ENCODE results near the gene CDH2.

The CDH2 gene

GRCh38 chr18:28068207-28068606, 108.7 kb downstream of the CDH2 start:
- DNase-seq (ENCODE audit: insufficient read length, low spot score) (no peak), FAIRE-seq (no peak)
- no peak for TF ChIP-seq POLR2A (IDR thresholded peaks at IDR 0.05; ENCODE audit: low read depth, low read length)
- TF ChIP-seq SPI1 (IDR thresholded peaks at IDR 0.05; ENCODE audit: low read depth, low read length), result no peak
- no peak for TF ChIP-seq TAF1 (IDR thresholded peaks at IDR 0.05; ENCODE audit: low read depth, low read length)
- no peak for TF ChIP-seq POLR2AphosphoS5 (IDR thresholded peaks at IDR 0.05; ENCODE audit: low read depth, low read length)
- TF ChIP-seq PAX5 (IDR thresholded peaks at IDR 0.05; ENCODE audit: insufficient read depth, low read length, severe bottlenecking), result no peak
- no peak for TF ChIP-seq POU2F2 (IDR thresholded peaks at IDR 0.05; ENCODE audit: low read depth, low read length)

GRCh38 chr18:28067346-28067745, 109.6 kb downstream of the CDH2 start:
- DNase-seq (ENCODE audit: insufficient read length, low spot score) (no peak), FAIRE-seq (no peak)
- TF ChIP-seq POU2F2 (IDR thresholded peaks at IDR 0.05; ENCODE audit: low read depth, low read length) (no peak), SPI1 (IDR thresholded peaks at IDR 0.05; ENCODE audit: low read depth, low read length) (no peak), PAX5 (IDR thresholded peaks at IDR 0.05; ENCODE audit: insufficient read depth, low read length, severe bottlenecking) (no peak), POLR2AphosphoS5 (IDR thresholded peaks at IDR 0.05; ENCODE audit: low read depth, low read length) (no peak), POLR2A (IDR thresholded peaks at IDR 0.05; ENCODE audit: low read depth, low read length) (no peak), TAF1 (IDR thresholded peaks at IDR 0.05; ENCODE audit: low read depth, low read length) (no peak)

- FAIRE-seq (no peak), DNase-seq (ENCODE audit: insufficient read length, low spot score) (no peak)
- no peak for TF ChIP-seq POU2F2 (IDR thresholded peaks at IDR 0.05; ENCODE audit: low read depth, low read length)
- no peak for TF ChIP-seq TAF1 (IDR thresholded peaks at IDR 0.05; ENCODE audit: low read depth, low read length)
- TF ChIP-seq POLR2A (IDR thresholded peaks at IDR 0.05; ENCODE audit: low read depth, low read length), result no peak
- no peak for TF ChIP-seq SPI1 (IDR thresholded peaks at IDR 0.05; ENCODE audit: low read depth, low read length)
- TF ChIP-seq PAX5 (IDR thresholded peaks at IDR 0.05; ENCODE audit: insufficient read depth, low read length, severe bottlenecking), result no peak
Observed at GRCh38 chr18:28065793-28066186, 111.1 kb downstream of the CDH2 start.

- FAIRE-seq (no peak), DNase-seq (ENCODE audit: insufficient read length, low spot score) (no peak)
- TF ChIP-seq POU2F2 (IDR thresholded peaks at IDR 0.05; ENCODE audit: low read depth, low read length), result no peak
- TF ChIP-seq POLR2A (IDR thresholded peaks at IDR 0.05; ENCODE audit: low read depth, low read length), result no peak
Observed at GRCh38 chr18:28065031-28065792, 111.7 kb downstream of the CDH2 start.

- DNase-seq (ENCODE audit: insufficient read length, low spot score), result no peak
- FAIRE-seq, result no peak
- TF ChIP-seq PAX5 (IDR thresholded peaks at IDR 0.05; ENCODE audit: insufficient read depth, low read length, severe bottlenecking), result no peak
- TF ChIP-seq POLR2AphosphoS5 (IDR thresholded peaks at IDR 0.05; ENCODE audit: low read depth, low read length), result no peak
- TF ChIP-seq POLR2A (IDR thresholded peaks at IDR 0.05; ENCODE audit: low read depth, low read length), result no peak
- no peak for TF ChIP-seq TAF1 (IDR thresholded peaks at IDR 0.05; ENCODE audit: low read depth, low read length)
- no peak for TF ChIP-seq POU2F2 (IDR thresholded peaks at IDR 0.05; ENCODE audit: low read depth, low read length)
- TF ChIP-seq SPI1 (IDR thresholded peaks at IDR 0.05; ENCODE audit: low read depth, low read length), result no peak
Observed at GRCh38 chr18:28063926-28064325, 113.0 kb downstream of the CDH2 start.

GRCh38 chr18:28063271-28063761, 113.6 kb downstream of the CDH2 start:
- no peak for FAIRE-seq
- TF ChIP-seq PAX5 (IDR thresholded peaks at IDR 0.05; ENCODE audit: insufficient read depth, low read length, severe bottlenecking) (no peak), POLR2A (IDR thresholded peaks at IDR 0.05; ENCODE audit: low read depth, low read length) (no peak), POLR2AphosphoS5 (IDR thresholded peaks at IDR 0.05; ENCODE audit: low read depth, low read length) (no peak), TAF1 (IDR thresholded peaks at IDR 0.05; ENCODE audit: low read depth, low read length) (no peak), SPI1 (IDR thresholded peaks at IDR 0.05; ENCODE audit: low read depth, low read length) (no peak), POU2F2 (IDR thresholded peaks at IDR 0.05; ENCODE audit: low read depth, low read length) (no peak)
- DNase-seq (ENCODE audit: insufficient read length, low spot score), result no peak

- no peak for FAIRE-seq
- TF ChIP-seq TAF1 (IDR thresholded peaks at IDR 0.05; ENCODE audit: low read depth, low read length), result no peak
- TF ChIP-seq SPI1 (IDR thresholded peaks at IDR 0.05; ENCODE audit: low read depth, low read length), result no peak
- TF ChIP-seq POLR2A (IDR thresholded peaks at IDR 0.05; ENCODE audit: low read depth, low read length), result no peak
- no peak for TF ChIP-seq POLR2AphosphoS5 (IDR thresholded peaks at IDR 0.05; ENCODE audit: low read depth, low read length)
- no peak for TF ChIP-seq PAX5 (IDR thresholded peaks at IDR 0.05; ENCODE audit: insufficient read depth, low read length, severe bottlenecking)
- TF ChIP-seq POU2F2 (IDR thresholded peaks at IDR 0.05; ENCODE audit: low read depth, low read length), result no peak
- no peak for DNase-seq (ENCODE audit: insufficient read length, low spot score)
Observed at GRCh38 chr18:28062443-28062842, 114.5 kb downstream of the CDH2 start.

GRCh38 chr18:28059861-28060260, 117.1 kb downstream of the CDH2 start:
- DNase-seq (ENCODE audit: insufficient read length, low spot score) (no peak), FAIRE-seq (no peak)
- TF ChIP-seq POU2F2 (IDR thresholded peaks at IDR 0.05; ENCODE audit: low read depth, low read length) (no peak), POLR2A (IDR thresholded peaks at IDR 0.05; ENCODE audit: low read depth, low read length) (no peak), TAF1 (IDR thresholded peaks at IDR 0.05; ENCODE audit: low read depth, low read length) (no peak)

GRCh38 chr18:28050545-28050944, 126.4 kb downstream of the CDH2 start:
- TF ChIP-seq POLR2A (IDR thresholded peaks at IDR 0.05; ENCODE audit: low read depth, low read length), result no peak
- TF ChIP-seq POU2F2 (IDR thresholded peaks at IDR 0.05; ENCODE audit: low read depth, low read length), result no peak
- FAIRE-seq, result no peak
- DNase-seq (ENCODE audit: insufficient read length, low spot score), result no peak

- TF ChIP-seq PAX5 (IDR thresholded peaks at IDR 0.05; ENCODE audit: insufficient read depth, low read length, severe bottlenecking), result no peak
- no peak for TF ChIP-seq SPI1 (IDR thresholded peaks at IDR 0.05; ENCODE audit: low read depth, low read length)
- no peak for TF ChIP-seq POU2F2 (IDR thresholded peaks at IDR 0.05; ENCODE audit: low read depth, low read length)
- TF ChIP-seq TAF1 (IDR thresholded peaks at IDR 0.05; ENCODE audit: low read depth, low read length), result no peak
- TF ChIP-seq POLR2AphosphoS5 (IDR thresholded peaks at IDR 0.05; ENCODE audit: low read depth, low read length), result no peak
- no peak for TF ChIP-seq POLR2A (IDR thresholded peaks at IDR 0.05; ENCODE audit: low read depth, low read length)
- DNase-seq (ENCODE audit: insufficient read length, low spot score) (no peak), FAIRE-seq (no peak)
Observed at GRCh38 chr18:28048612-28049011, 128.3 kb downstream of the CDH2 start.

All from GM12891 (cell line).